ENCODE results near the gene UBE3B.

- TF ChIP-seq CTCF (IDR thresholded peaks at IDR 0.05) (no peak), EP300 (IDR thresholded peaks at IDR 0.05) (no peak), POLR2AphosphoS5 (IDR thresholded peaks at IDR 0.05) (no peak)
Measured at GRCh38 chr12:109482894-109483293, 5.5 kb downstream of the UBE3B start.

Measured in stomach (tissue), 4 donors.